ENCODE measurements around the gene ARL1. TPM values are rescaled to one million over a fixed set of nuclear protein-coding genes. Genes with fewer than 3 reads are reported as not detected.

ARL1 gene
- total RNA-seq (2014; rRNA removed; shearing (Covaris generic)), result 59.6 and 75.1 TPM in 2 replicates

GRCh38 chr12:101407436-101408345 lies at the start of gene ARL1:
Gene ARL1, minus strand, starts transcription at chr12:101407772. Its CDS starts 127 bp downstream, at chr12:101407645.

Small RNA genes within 50 kb of the gene (small RNA-seq; reads per million reads assigned to genes)
- gene RF00019 (not detected), gene RNU6-1068P (not detected), gene RPS27P23 (not detected)

Other genes starting within 250 kb of the ARL1 start
- gene SLC5A8, start 197.5 kb downstream of the ARL1 start, total RNA-seq (2014; rRNA removed; shearing (Covaris generic)), result not detected in 2 replicates
- 17.8 and 20.2 TPM in 2 replicates for gene UTP20, start 127.7 kb downstream of the ARL1 start, total RNA-seq (2014; rRNA removed; shearing (Covaris generic))
- not detected in 2 replicates for gene SPIC, start 67.6 kb upstream of the ARL1 start, total RNA-seq (2014; rRNA removed; shearing (Covaris generic))
- not detected in 2 replicates for gene MYBPC1, start 187.2 kb upstream of the ARL1 start, total RNA-seq (2014; rRNA removed; shearing (Covaris generic))

Data from A375 (cell line).